Suprapubic skin (tissue), 4 donors: ENCODE results near the gene TPD52L1. TPM values are rescaled to one million over a fixed set of nuclear protein-coding genes. Genes with fewer than 3 reads are reported as not detected.

Experiments
- DNase-seq, 2 donors: peaks; one replicate each; pipeline ENCODE4 v3.0.0-alpha.2; 2019; ENCODE audit warnings: low spot score in 2 of 2
- H3K27ac ChIP-seq: fragments of 200-600 bp; sonication (generic); one replicate; pipeline ENCODE4 v1.5.1; 2019
- H3K27me3 ChIP-seq: fragments of 200-600 bp; sonication (generic); one replicate; pipeline ENCODE4 v1.5.1; 2019
- H3K36me3 ChIP-seq: fragments of 200-600 bp; sonication (generic); one replicate; pipeline ENCODE4 v1.5.1; 2019
- H3K4me1 ChIP-seq: fragments of 200-600 bp; sonication (generic); one replicate; pipeline ENCODE4 v1.5.1; 2019
- H3K4me3 ChIP-seq: fragments of 200-600 bp; sonication (generic); one replicate; pipeline ENCODE4 v1.5.1; 2019; ENCODE audit warnings: mild to moderate bottlenecking
- H3K9me3 ChIP-seq: fragments of 200-600 bp; sonication (generic); one replicate; pipeline ENCODE4 v1.5.1; 2019
- EP300 ChIP-seq: sonication (generic); formaldehyde crosslinking; IDR thresholded peaks from one replicate; pipeline ENCODE4 v1.6.1; 2017; ENCODE audit warnings: antibody characterized with exemption
- POLR2A ChIP-seq, 2 donors: fragments of 450-650 bp; IDR thresholded peaks; one replicate each; pipeline ENCODE4 v1.6.1; 2017; ENCODE audit warnings: antibody characterized with exemption in 2 of 2, mild to moderate bottlenecking in 2 of 2, moderate library complexity in 2 of 2
- POLR2AphosphoS5 ChIP-seq, 3 donors: sonication (generic); formaldehyde crosslinking; IDR thresholded peaks; one replicate each; pipeline ENCODE4 v1.6.1; 2017; ENCODE audit warnings: antibody characterized with exemption in 3 of 3
- WGBS: methylation state at CpG from one replicate; pipeline ENCODE4 v1.1.5; 2018; 5-methylcytosine and 5-hydroxymethylcytosine counted together
- total RNA-seq, 4 donors: library from RNA; depleted of rRNA; stranded (reverse); fragments of >200 nt; gene quantifications; one replicate each; pipeline ENCODE4 v1.1.0, GENCODE V29; 2016
- TF ChIP-seq, protein P1 (sequence below), 2 donors: fragments of 200-600 bp in 1 of 2; fragments of 450-650 bp in 1 of 2; sonication (generic) in 1 of 2; IDR thresholded peaks; one replicate each; pipeline ENCODE4 v1.5.1; 2016 to 2019; ENCODE audit warnings: antibody characterized with exemption in 2 of 2, mild to moderate bottlenecking in 1 of 2, moderate library complexity in 1 of 2

The TPD52L1 gene
- total RNA-seq, 4 donors from 2014 or later = 146 to 202 (median 190) TPM

DNA sequence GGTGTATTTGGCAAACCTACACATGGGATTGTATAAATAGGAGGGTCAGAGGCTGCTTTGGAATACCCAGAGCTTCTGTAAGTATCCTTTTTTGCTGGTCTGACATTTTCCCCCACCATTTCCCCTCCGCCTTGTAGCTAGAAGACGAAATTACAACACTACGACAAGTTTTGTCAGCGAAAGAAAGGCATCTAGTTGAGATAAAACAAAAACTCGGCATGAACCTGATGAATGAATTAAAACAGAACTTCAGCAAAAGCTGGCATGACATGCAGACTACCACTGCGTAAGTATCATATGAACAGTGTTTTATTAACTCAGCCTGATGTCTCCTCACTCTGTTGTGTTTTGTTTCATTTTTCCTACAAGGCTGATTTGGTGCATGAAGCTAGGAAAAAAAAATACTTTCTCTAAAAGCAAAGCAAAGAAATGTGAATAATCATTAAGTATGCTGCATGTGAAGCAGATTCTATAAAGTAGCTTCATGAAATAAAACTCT is 75.5 kb downstream of the TPD52L1 start:
- peaks cover 18% of the 10 kb centered on the region for H3K4me1 ChIP-seq
- TF ChIP-seq POLR2A (IDR thresholded peaks at IDR 0.05) = no peak
- TF ChIP-seq POLR2AphosphoS5 (IDR thresholded peaks at IDR 0.05) = no peak
- no peak for TF ChIP-seq EP300
- no peak overlapping the region for H3K4me3 ChIP-seq
- WGBS = 65% methylated on average over 6 of the region's 6 CpGs
- no peaks in the 10 kb centered on the region for H3K9me3 ChIP-seq
- H3K27me3 ChIP-seq = no peaks in the 10 kb centered on the region
- H3K36me3 ChIP-seq = no peaks in the 10 kb centered on the region
- H3K27ac ChIP-seq = no peak overlapping the region
- no peak for DNase-seq

GRCh38 chr6:125230674-125231073 is 77.1 kb downstream of the TPD52L1 start:
- WGBS = 61% methylated on average over 3 of the region's 3 CpGs
- Histone ChIP-seq H3K9me3 (no peaks in the 10 kb centered on the region), H3K27me3 (no peaks in the 10 kb centered on the region), H3K36me3 (no peaks in the 10 kb centered on the region), H3K4me3 (no peak overlapping the region), H3K27ac (no peak overlapping the region), H3K4me1 (peaks cover 10% of the 10 kb centered on the region)
- no peak for DNase-seq
- TF ChIP-seq EP300 (no peak), POLR2A (IDR thresholded peaks at IDR 0.05) (no peak), POLR2AphosphoS5 (IDR thresholded peaks at IDR 0.05) (no peak)
- TF ChIP-seq, protein P1, sequence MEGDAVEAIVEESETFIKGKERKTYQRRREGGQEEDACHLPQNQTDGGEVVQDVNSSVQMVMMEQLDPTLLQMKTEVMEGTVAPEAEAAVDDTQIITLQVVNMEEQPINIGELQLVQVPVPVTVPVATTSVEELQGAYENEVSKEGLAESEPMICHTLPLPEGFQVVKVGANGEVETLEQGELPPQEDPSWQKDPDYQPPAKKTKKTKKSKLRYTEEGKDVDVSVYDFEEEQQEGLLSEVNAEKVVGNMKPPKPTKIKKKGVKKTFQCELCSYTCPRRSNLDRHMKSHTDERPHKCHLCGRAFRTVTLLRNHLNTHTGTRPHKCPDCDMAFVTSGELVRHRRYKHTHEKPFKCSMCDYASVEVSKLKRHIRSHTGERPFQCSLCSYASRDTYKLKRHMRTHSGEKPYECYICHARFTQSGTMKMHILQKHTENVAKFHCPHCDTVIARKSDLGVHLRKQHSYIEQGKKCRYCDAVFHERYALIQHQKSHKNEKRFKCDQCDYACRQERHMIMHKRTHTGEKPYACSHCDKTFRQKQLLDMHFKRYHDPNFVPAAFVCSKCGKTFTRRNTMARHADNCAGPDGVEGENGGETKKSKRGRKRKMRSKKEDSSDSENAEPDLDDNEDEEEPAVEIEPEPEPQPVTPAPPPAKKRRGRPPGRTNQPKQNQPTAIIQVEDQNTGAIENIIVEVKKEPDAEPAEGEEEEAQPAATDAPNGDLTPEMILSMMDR (IDR thresholded peaks at IDR 0.05) = no peak

DNA sequence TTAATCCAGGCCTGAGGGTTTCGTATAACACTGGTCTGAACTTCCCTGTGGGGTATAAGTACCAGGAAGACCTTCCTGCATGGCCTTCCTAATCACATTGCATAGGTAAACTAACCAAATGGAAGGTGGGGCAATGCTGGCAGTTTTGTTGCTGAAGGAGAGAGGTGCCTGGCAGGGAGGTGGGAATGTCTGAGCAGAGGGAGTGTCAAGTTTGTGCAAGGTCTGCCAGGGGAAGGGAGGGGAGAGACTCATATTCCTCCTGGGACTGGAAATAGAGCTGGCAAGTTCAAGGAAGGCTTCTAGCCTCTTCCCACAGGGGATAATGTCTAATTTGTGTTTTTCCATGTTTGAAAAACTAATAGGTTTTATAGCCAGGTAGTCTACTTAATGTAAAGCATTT is 77.6 kb downstream of the TPD52L1 start:
- H3K9me3 ChIP-seq = no peaks in the 10 kb centered on the region
- TF ChIP-seq EP300 (no peak), POLR2AphosphoS5 (IDR thresholded peaks at IDR 0.05) (no peak), POLR2A (IDR thresholded peaks at IDR 0.05) (no peak)
- TF ChIP-seq, protein P1 (IDR thresholded peaks at IDR 0.05) = no peak
- H3K4me1 ChIP-seq = peaks cover 10% of the 10 kb centered on the region
- no peaks in the 10 kb centered on the region for H3K36me3 ChIP-seq
- no peaks in the 10 kb centered on the region for H3K27me3 ChIP-seq
- no peak overlapping the region for H3K4me3 ChIP-seq
- H3K27ac ChIP-seq = no peak overlapping the region
- WGBS = 52% methylated on average over 1 of the region's 1 CpG
- no peak for DNase-seq

- Histone ChIP-seq H3K4me3 (no peak overlapping the region), H3K4me1 (peaks cover 10% of the 10 kb centered on the region), H3K27me3 (no peaks in the 10 kb centered on the region), H3K36me3 (no peaks in the 10 kb centered on the region), H3K9me3 (no peaks in the 10 kb centered on the region), H3K27ac (no peak overlapping the region)
- no peak for DNase-seq
- 72% methylated on average over 7 of the region's 7 CpGs for WGBS
- TF ChIP-seq POLR2AphosphoS5 (IDR thresholded peaks at IDR 0.05) (no peak), EP300 (no peak), POLR2A (IDR thresholded peaks at IDR 0.05) (no peak)
- TF ChIP-seq, protein P1 (IDR thresholded peaks at IDR 0.05) = no peak
Observed at GRCh38 chr6:125231574-125232343, 78.2 kb downstream of the TPD52L1 start.

GRCh38 chr6:125232466-125232865 is 78.9 kb downstream of the TPD52L1 start:
- Histone ChIP-seq H3K9me3 (no peaks in the 10 kb centered on the region), H3K27me3 (no peaks in the 10 kb centered on the region), H3K4me3 (no peak overlapping the region), H3K4me1 (peaks cover 10% of the 10 kb centered on the region), H3K27ac (no peak overlapping the region), H3K36me3 (no peaks in the 10 kb centered on the region)
- no peak for DNase-seq
- TF ChIP-seq EP300 (no peak), POLR2A (IDR thresholded peaks at IDR 0.05) (no peak), POLR2AphosphoS5 (IDR thresholded peaks at IDR 0.05) (no peak)
- TF ChIP-seq, protein P1 (IDR thresholded peaks at IDR 0.05) = no peak
- WGBS = 58% methylated on average over 1 of the region's 1 CpG
